K562 (cell line): Measurements from ENCODE around the gene MTOR. TPM values are rescaled to one million over a fixed set of nuclear protein-coding genes. Genes with fewer than 3 reads are reported as not detected.

ENCODE experiments used
- ATAC-seq: fragments of 200-7000 bp; cut with Tn5 transposase; 3 replicates; pipeline ENCODE4 v1.9.1; 2020; ENCODE audit warnings: moderate library complexity
- BruUV-seq: library from RNA; stranded (reverse); fragments of 400-500 nt; replicated peaks from 2 replicates; lab custom pipeline; 2021; lab: Mats Ljungman, UMichigan
- CTCF ChIA-PET: fragments of 300-600 bp; formaldehyde crosslinking; extraction: SDS; loops from one replicate; lab custom pipeline; 2021; ENCODE audit warnings: low intra/inter-chr PET ratio; lab: Yijun Ruan, JAX
- POLR2A ChIA-PET: fragments of 300-600, 350-650 bp; sonication (Branson Sonifier 250); formaldehyde crosslinking; extraction: SDS; loops from one replicate; lab custom pipeline; 2021; ENCODE audit warnings: antibody characterized with exemption, inconsistent platforms; lab: Yijun Ruan, JAX
- DNase-seq, 4 experiments: peaks; one replicate each; pipeline versions ENCODE4 v3.0.0 to v3.0.0-alpha.2; 2011 to 2018; ENCODE audit warnings: low spot score in 3 of 4, mixed read lengths in 3 of 4; ENCODE audit errors: extremely low read depth in 1 of 4
- FAIRE-seq: peaks from 2 replicates; lab custom pipeline; 2011; peaks lifted over from hg19 to GRCh38; lab: Jason Lieb, UNC
- H2AFZ ChIP-seq: 2 replicates; pipeline ENCODE4 v1.6.0; 2011; ENCODE audit warnings: low read depth, low read length, control low read depth, inconsistent platforms
- H3K27ac ChIP-seq: fragments of 200-600 bp; 3 replicates; pipeline ENCODE4 v1.8.0; 2011; ENCODE audit warnings: low read depth, mild to moderate bottlenecking, control low read depth, inconsistent platforms, low read length, moderate library complexity, mixed read lengths; ENCODE audit errors: extremely low read depth
- H3K27me3 ChIP-seq, 2 experiments: fragments of 300-600 bp in 1 of 2; 2 replicates in 1 of 2; 3 replicates in 1 of 2; pipeline versions ENCODE4 v1.6.0 to v1.8.0; 2011; ENCODE audit warnings: inconsistent platforms in 2 of 2, low read length in 2 of 2, mild to moderate bottlenecking in 1 of 2, mixed read lengths in 1 of 2, moderate library complexity in 1 of 2; ENCODE audit not compliant: control insufficient read depth in 2 of 2, insufficient read depth in 2 of 2
- H3K36me3 ChIP-seq: fragments of 300-600 bp; 3 replicates; pipeline ENCODE4 v1.8.0; 2011; ENCODE audit warnings: mild to moderate bottlenecking, low read length, inconsistent platforms; ENCODE audit not compliant: control insufficient read depth, insufficient read depth
- H3K4me1 ChIP-seq, 2 experiments: fragments of 200-600 bp in 1 of 2; replicated peaks in 1 of 2; 2 replicates in 1 of 2; 3 replicates in 1 of 2; pipeline versions ENCODE4 v1.5.1 to v1.8.0; 2011; ENCODE audit warnings: inconsistent platforms in 2 of 2, low read length in 2 of 2, mild to moderate bottlenecking in 1 of 2, mixed read lengths in 1 of 2, moderate library complexity in 1 of 2; ENCODE audit not compliant: control insufficient read depth in 2 of 2, insufficient read depth in 2 of 2
- H3K4me2 ChIP-seq: 2 replicates; pipeline ENCODE4 v1.6.1; 2011; ENCODE audit warnings: low read length, control low read depth, inconsistent platforms, mixed read lengths; ENCODE audit not compliant: insufficient read depth
- H3K4me3 ChIP-seq: fragments of 200-600 bp; sonication (generic), shearing (Covaris generic); 2 replicates; pipeline ENCODE4 v1.5.1; 2016; ENCODE audit warnings: control low read depth, inconsistent platforms
- H3K79me2 ChIP-seq: fragments of 200-600 bp; 3 replicates; pipeline ENCODE4 v1.8.0; 2011; ENCODE audit warnings: low read length, inconsistent platforms; ENCODE audit not compliant: control insufficient read depth, insufficient read depth
- H3K9ac ChIP-seq, 2 experiments: 2 replicates each; pipeline versions ENCODE4 v1.6.0 to v1.6.1; 2011; ENCODE audit warnings: low read depth in 2 of 2, low read length in 2 of 2, control low read depth in 1 of 2, inconsistent platforms in 1 of 2, mild to moderate bottlenecking in 1 of 2, mixed read lengths in 1 of 2; ENCODE audit not compliant: insufficient read depth in 1 of 2
- H3K9me1 ChIP-seq: one replicate; pipeline ENCODE4 v1.6.0; 2011; ENCODE audit warnings: inconsistent platforms, mild to moderate bottlenecking, low read length, moderate library complexity; ENCODE audit not compliant: control insufficient read depth, insufficient read depth
- H3K9me3 ChIP-seq: replicated peaks from 2 replicates; pipeline ENCODE4 v1.5.1; 2011; ENCODE audit warnings: low read depth, low read length, inconsistent platforms; ENCODE audit not compliant: control insufficient read depth, insufficient read depth
- H4K20me1 ChIP-seq: replicated peaks from 2 replicates; pipeline ENCODE4 v1.6.1; 2011; ENCODE audit warnings: low read length, inconsistent platforms, mixed read lengths; ENCODE audit not compliant: control insufficient read depth, insufficient read depth
- BRF2 ChIP-seq: IDR thresholded peaks from 3 replicates; pipeline ENCODE4 v1.6.1; 2011; ENCODE audit warnings: borderline replicate concordance, mild to moderate bottlenecking; ENCODE audit not compliant: insufficient read length, insufficient read depth
- DMBX1 ChIP-seq: fragments of 250-450 bp; sonication (Bioruptor Pico); IDR thresholded peaks from 2 replicates; pipeline ENCODE4 v1.8.0; 2022; ENCODE audit warnings: inconsistent platforms, mild to moderate bottlenecking, moderate library complexity, borderline replicate concordance
- GABPB1 ChIP-seq: sonication (generic); formaldehyde crosslinking; IDR thresholded peaks from 2 replicates; pipeline ENCODE4 v1.8.0; 2022; ENCODE audit warnings: mild to moderate bottlenecking, missing genetic modification reagents
- MGA ChIP-seq: fragments of 450-650 bp; IDR thresholded peaks from 2 replicates; pipeline ENCODE4 v1.6.1; 2016; ENCODE audit warnings: mild to moderate bottlenecking, moderate library complexity
- NR2C2 ChIP-seq, 2 experiments: fragments of 200-800 bp in 1 of 2; sonication (Bioruptor generic) in 1 of 2; sonication (generic) in 1 of 2; formaldehyde crosslinking in 1 of 2; IDR thresholded peaks; 2 replicates each; pipeline versions ENCODE4 v1.6.1 to v1.8.0; 2016 to 2022; ENCODE audit warnings: mild to moderate bottlenecking in 1 of 2, missing compliant biosample characterization in 1 of 2, missing genetic modification characterization in 1 of 2, missing genetic modification reagents in 1 of 2
- RNF2 ChIP-seq: sonication (generic); IDR thresholded peaks from 2 replicates; pipeline ENCODE4 v1.6.1; 2016
- SAFB2 ChIP-seq: fragments of 200-400 bp; formaldehyde crosslinking; IDR thresholded peaks from 2 replicates; pipeline ENCODE4 v1.6.1; 2018; ENCODE audit warnings: borderline replicate concordance, low read length, low read depth, moderate library complexity; ENCODE audit not compliant: severe bottlenecking
- WGBS: fragments of 100-300 bp; shearing (Covaris generic); methylation state at CpG from one replicate; pipeline ENCODE4 v1.1.6; 2016; ENCODE audit warnings: low coverage, mixed read lengths; ENCODE audit not compliant: insufficient coverage; ENCODE audit errors: missing lambda C conversion rate; 5-methylcytosine and 5-hydroxymethylcytosine counted together
- in situ Hi-C: fragments of 300-500 bp; cut with MboI; formaldehyde crosslinking; loops from 4 replicates; pipeline ENCODE4 v1.15.0; 2018; ENCODE audit warnings: inconsistent platforms, mixed read lengths
- intact Hi-C: fragments of 100-400 bp; cut with micrococcal nuclease; formaldehyde crosslinking; loops from 2 replicates; pipeline ENCODE4 v1.14.2; 2022
- polyA plus RNA-seq, 8 experiments: library from polyadenylated mRNA; depleted of rRNA in 4 of 8; stranded (reverse) in 5 of 8; unstranded in 3 of 8; fragments of >200 nt; fragmentation: Nextera tagmentation in 2 of 8; fragmentation: Illumina TruSeq in 1 of 8; extraction: Ambion mirVana in 2 of 8; extraction: Trizol in 1 of 8; gene quantifications; 2 replicates each; pipeline versions ENCODE4 v1.2.1 to v1.2.3, GENCODE V29; 2011 to 2014; ENCODE audit warnings: inconsistent platforms in 1 of 8, missing spikeins in 1 of 8
- total RNA-seq, 7 experiments: library from RNA; depleted of rRNA in 6 of 7; stranded (reverse); fragments of >200 nt in 6 of 7; fragmentation: Illumina TruSeq in 2 of 7; extraction: Trizol in 2 of 7; gene quantifications; 2 replicates each; pipeline versions ENCODE4 v1.2.1 to v1.2.3, GENCODE V29; 2011 to 2021; ENCODE audit warnings: low replicate concordance in 1 of 7

Gene MTOR
- total and polyA plus RNA-seq, 9 of the 15 experiments (the other 6 are each of a cell fraction or from before 2014, with no cell fraction given), result 11.4 to 71.4 (median 52.2) TPM

DNA sequence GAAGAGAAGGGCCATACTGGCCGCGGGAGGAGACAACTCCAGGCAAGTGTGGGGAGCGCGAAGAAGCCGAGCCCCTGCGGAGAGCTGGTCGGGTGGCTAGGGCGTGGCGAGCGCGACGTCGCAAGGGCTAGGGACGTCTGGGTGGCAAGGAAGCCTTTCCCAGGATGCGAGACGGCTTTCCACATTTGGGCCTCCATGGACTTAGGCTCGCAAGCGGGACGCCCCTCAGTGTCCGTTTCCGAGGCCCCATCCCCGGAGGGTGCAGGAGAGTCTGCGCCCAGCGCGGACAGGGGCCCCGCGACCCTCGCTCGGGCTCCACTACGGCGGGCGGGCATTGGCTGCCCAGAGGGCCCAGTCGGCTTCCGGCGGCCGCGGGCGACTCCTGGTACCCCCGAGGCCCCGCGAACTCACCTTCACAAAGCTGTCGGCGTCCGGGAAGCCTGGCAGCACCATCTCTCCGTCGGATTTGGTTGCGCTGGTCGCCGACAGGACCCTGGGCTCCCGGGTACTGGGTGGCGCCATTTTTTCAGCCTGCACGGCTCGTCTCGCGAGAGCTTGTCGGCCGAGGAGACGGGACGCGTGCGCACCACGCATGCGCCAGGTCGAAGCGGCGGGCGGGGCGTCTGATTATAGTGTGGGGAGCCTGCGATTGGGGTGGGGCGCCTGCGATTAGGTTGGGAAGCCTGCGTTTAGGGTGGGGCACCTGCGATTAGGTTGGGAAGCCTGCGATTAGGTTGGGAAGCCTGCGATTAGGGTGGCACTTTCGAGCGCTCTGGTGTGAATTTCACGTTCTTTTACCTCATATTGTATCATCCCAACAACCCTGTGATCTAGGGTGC lies 162.8 kb downstream of the MTOR start, which contains the start of gene EXOSC10:
EXOSC10 (minus strand) TSS at position 560 of the 839 bp plus-strand sequence; CDS start at position 522, 38 bp downstream.
- peak within 1 kb of the TSS; percentile 87 for H3K27ac ChIP-seq
- no peaks in the 10 kb centered on the region for H3K9me3 ChIP-seq
- H3K36me3 ChIP-seq, result peaks cover 38% of the 10 kb centered on the region
- ChIA-PET POLR2A (interaction anchor here (0.6 to 3.4 kb wide), 22 partner anchors 8 to 224 kb away, joined by 3 to 28 read pairs (median 4); partner anchors contain the start of gene TARDBP), CTCF (interaction anchor here (0.6 kb wide), 1 partner anchor 1133 kb away, joined by 5 read pairs; no protein-coding TSS in a partner anchor)
- in situ Hi-C loops, result no loop called here
- H3K9ac ChIP-seq, result peak within 1 kb of the TSS; percentile 95 to 99
- H3K4me3 ChIP-seq, result peak within 1 kb of the TSS; percentile 86
- peaks cover 8 to 14% of the 10 kb centered on the region in 2 experiments; a peak in 4 of 5 replicates for H3K4me1 ChIP-seq
- peak; percentile 90 for FAIRE-seq
- WGBS, result under 1% methylated on average over 77 of the region's 78 CpGs
- no peaks in the 10 kb centered on the region for H3K9me1 ChIP-seq
- no peaks in the 10 kb centered on the region for H4K20me1 ChIP-seq
- H2AFZ ChIP-seq, result peak within 1 kb of the TSS; percentile 96
- H3K79me2 ChIP-seq, result peaks cover 27% of the 10 kb centered on the region
- intact Hi-C loops, result no loop called here
- BruUV-seq, result no TSS peak
- no peaks in the 10 kb centered on the region for H3K27me3 ChIP-seq
- ATAC-seq, result peak; percentile 96
- peak; percentile 98 to 99 (median 98) for DNase-seq
- H3K4me2 ChIP-seq, result peak within 1 kb of the TSS; percentile 94
- peak; percentile 43; the same call in 1 of the 2 replicates for TF ChIP-seq RNF2
- no peak for TF ChIP-seq SAFB2
- TF ChIP-seq GABPB1 (CRISPR knock-in tag), result peak; percentile 68; the same call in 1 of the 2 replicates
- peak; percentile 84 for TF ChIP-seq MGA
- no peak for TF ChIP-seq DMBX1
- no peak for TF ChIP-seq BRF2
- no peak for TF ChIP-seq NR2C2 (CRISPR knock-in tag; IDR thresholded peaks at IDR 0.05)
- TF ChIP-seq NR2C2 (tag; IDR thresholded peaks at IDR 0.05), result peak; percentile 64; the same call in 1 of the 2 replicates
